ENCODE data around the gene CDH23.

DNA sequence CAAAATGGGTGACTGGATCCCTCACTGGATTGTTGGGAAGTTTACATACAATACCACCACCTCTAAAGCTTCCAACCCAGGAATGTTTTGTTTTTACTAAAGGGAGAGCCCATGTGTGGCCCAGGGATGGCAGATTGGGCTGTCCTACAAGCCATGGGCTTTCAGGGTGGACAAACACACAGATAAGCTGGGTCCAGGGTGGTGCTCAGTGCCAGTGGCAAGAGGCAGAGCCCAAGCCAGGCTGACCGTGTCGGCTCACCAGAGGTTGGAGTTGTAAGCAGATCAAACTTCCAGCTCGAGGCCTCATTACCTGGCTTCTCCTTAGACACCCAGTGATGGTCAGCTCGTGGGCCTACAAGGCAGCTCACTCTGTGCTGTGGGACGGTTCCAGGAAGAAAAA, 52.3 kb downstream of the CDH23 start:
- TF ChIP-seq CTCF (IDR thresholded peaks at IDR 0.05; ENCODE audit: low read length) (no peak), EZH2 (optimal IDR thresholded peaks at IDR 0.05; ENCODE audit: low read depth, low read length) (no peak), EZH2phosphoT487 (IDR thresholded peaks at IDR 0.05; ENCODE audit: low read length) (no peak)

Measured in MM.1S (cell line).